LoVo (cell line): ENCODE measurements around the gene ABHD2.
"Not testable (repeated sequence)": the region's sequence is repeated elsewhere in the genome, so short reads cannot be mapped to it uniquely, and the experiment has no call there.

Experiments used
- DNase-seq: peaks from one replicate; pipeline ENCODE4 v3.0.0-alpha.2; 2016; ENCODE audit warnings: low spot score

The ABHD2 gene

DNA sequence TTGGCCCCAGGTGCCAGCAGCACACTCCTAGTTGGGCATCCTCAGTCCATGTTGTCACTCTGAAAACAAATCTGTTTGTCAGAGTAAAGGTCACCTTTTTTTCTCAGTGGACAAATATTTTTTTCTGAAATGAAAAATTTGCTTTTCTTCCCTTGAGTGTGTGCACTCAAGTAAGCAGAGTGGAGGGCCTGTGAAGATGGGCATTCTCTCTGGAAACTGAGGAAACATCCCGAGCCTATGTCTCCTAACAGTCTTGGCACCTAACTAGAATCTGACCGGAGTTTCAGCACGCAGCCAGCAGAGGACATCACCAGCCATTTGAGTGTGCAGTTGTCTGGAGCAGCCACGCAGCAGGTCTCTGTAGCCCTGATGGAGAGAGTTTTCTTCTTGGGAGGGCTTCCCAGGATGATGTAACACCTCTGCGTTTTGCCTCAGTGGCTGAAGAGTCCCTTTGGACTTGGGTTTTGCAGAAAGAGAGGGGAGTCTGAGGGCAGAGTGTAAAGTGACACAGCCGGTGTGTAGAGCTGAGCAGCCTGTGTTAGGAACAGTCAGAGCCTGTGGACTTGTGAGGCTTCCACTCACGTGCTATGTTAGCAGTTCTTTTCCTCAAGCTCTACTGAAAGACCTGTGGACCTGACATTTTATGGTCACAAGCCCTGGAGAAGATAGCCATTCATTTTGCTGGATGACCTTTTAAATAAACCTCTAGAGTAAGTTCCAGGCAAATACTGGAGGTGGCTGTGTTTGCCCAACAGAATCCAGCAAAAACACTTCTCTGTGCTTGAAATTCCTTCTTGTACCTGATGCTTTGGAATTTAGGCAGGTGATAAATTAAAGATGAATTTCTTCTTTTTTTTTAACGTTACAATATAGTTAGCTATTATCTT, 51.6 kb downstream of the ABHD2 start:
- DNase-seq = no peak

DNA sequence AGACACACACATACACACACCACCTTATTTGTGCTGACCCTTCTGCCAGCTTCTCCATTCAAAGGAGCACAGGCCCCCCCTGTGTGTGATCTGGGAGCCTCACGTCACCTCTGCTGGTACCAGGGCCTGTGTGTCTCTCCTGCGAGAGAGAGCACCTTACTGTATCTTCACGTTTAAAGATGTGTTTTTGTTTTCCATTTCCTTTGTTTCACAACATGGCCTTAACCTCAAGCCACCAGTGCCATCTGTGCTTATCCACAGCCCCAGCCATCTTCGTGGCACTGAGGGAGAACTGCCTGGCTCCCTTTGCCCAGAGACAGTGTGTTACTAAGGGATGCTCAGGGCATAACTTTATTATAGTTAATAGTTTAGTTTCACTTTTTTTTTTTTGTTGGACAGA, 52.3 kb downstream of the ABHD2 start:
- no peak for DNase-seq

DNA sequence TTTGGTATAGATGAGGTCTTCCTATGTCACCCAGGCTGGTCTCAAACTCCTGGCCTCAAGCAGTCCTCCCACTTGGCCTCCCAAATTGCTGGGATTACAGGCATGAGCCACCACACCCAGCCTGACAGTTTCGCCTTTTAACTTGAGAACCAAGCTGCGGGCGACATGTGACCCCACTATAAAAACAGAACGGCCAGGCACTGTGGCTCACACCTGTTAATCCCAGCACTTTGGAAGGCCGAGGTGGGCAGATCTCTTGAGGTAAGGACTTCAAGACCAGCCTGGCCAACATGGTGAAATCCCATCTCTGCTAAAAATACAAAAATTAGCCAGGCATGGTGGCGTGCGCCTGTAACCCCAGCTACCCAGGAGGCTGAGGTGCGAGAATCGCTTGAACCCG, 52.9 kb downstream of the ABHD2 start:
- DNase-seq = not testable (repeated sequence)

DNA sequence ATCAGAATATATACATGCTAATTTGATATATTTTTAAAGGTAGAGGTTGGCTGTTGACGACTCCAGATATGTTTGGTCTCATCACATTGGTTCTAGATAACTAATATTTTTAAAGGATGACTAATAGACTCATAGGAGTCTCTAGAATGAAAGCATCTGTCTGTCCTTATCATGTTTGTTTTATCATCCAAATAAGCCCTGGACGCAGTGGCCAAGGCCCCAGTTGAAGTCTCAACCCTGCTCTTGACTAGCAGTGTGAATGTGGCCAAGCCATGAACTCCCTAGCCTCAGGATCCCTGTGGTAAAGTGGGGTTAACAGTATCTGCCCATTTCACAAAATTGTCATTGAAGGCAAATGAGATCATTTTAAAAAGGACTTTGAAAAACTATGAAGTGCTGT, 53.6 kb downstream of the ABHD2 start:
- no peak for DNase-seq

DNA sequence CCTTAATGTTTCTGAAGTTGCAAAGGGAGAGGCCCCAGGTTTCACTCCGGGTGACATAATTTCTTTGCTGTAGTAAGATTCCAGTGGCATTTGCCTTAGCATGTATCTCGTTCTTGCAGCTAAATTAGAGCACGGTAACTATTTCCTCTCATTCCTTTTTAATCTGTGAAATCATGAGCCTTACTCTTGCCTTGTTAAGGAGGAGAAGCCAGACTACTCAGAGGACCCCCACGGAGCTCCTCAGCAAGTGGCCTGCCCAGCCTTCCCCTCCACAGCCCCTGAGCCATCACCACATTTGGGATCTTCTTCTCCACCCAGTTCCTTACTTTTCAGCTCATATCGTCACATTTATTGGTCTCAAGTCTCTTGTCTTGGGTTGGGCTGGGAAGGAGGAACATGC, 54.2 kb downstream of the ABHD2 start:
- DNase-seq = no peak

DNA sequence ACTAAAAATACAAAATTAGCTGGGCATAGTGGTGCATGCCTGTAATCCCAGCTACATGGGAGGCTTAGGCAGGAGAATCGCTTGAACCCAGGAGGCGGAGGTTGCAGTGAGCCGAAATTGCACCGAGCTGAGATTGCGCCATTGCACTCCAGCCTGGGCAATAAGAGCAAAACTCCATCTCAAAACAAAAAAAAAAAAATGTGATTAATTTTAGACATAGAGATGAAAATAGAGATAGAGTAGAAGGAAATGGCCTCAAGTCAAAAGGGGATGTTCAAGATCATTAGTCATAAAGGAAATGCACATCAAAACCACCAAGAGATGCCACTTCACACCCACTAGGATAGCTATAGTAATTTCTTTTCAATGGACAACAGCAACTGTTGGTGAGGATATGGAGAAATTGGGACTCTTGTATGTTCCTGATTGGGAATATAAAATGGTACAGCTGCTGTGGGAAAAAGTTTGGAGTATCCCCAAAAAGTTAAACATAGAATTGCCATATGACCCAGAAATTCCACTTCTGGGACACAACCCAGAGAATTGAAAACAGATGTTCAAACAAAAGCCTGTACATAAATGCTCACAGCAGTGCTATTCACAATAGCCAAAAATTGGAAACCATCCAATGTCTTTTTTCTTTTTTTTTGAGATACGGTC, 55.4 kb downstream of the ABHD2 start:
- DNase-seq = no peak

DNA sequence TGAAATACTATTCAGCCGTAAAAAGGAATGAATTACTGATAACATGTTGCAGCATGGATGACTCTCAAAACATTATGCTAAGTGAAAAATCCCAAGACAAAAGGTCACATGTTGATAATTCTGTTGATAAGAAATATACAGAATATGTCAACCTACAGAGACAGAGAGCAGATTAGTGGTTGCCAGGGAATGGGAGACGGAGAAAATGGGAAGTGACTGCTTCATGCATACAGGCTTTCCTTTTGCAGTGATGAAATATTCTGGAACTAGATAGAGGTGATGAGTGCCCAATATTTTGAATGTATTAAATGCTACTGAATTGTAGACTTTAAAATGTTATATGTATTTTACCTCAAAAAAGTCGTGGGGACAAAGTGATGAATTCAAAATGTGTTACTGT, 56.2 kb downstream of the ABHD2 start:
- DNase-seq = no peak

DNA sequence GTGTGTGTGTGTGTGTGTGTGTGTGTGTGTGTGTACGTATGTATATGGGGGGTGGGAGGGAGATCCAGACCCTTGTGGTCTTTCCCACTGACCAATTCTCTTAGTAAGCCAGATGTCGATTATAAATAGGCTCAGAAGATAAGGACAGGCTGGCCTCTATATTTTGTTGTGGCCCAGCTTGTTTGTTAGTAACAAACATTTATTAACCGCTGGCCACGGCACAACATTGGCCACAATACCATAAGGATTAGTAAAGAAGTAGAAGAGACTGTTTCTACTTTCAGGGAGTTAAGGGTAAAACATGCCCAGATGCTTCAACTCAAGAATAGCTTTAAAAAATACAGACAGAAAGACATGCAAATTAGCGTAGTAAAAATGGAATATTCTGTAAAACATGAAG, 58.1 kb downstream of the ABHD2 start:
- DNase-seq = no peak

DNA sequence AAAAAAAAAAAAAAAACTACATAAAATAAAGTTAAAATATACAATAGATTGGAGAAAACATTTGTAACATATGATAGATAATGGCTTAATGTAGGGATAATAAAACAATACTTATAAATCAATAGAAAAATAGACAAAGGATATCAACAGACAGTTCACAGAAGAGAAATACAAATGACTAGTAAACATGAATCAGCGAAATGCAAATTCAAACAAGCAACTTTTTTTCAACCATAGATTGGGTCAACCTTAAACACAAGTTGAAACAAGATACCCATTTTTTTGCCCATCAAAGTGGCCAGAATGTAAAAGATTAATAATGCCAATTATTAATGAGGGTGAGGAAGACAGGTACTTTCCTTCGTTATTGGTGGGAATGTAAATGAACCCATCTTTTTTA, 59.9 kb downstream of the ABHD2 start:
- no peak for DNase-seq

DNA sequence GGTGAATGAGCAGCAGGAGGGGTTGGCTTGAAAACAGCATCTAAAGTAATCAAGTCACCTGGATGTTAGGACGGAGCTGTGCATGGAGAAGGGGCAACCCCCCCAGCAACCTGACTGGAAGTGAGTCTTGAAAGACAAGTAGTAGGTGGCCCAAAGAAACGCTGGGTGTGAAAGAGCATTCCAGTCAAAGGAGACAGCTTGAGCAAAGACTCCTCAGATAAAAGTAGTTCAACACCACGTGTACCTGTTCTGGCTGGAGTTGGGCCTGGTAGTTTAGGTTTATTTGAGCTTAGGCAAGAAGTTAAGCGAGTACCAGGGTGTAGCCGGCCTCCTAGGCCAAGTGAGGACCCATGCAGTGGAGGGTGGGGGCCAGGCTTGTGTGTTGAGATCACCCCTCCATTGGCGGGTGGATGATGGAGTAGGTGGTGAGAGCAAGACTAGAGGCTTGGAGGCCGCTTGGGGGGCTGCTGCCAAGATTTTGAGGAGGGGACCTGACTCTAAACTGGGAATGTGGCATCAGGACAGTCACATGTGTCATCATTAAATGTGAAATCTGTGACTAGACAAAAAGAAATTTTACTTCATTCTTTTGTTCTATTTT, 61.3 kb downstream of the ABHD2 start:
- no peak for DNase-seq

DNA sequence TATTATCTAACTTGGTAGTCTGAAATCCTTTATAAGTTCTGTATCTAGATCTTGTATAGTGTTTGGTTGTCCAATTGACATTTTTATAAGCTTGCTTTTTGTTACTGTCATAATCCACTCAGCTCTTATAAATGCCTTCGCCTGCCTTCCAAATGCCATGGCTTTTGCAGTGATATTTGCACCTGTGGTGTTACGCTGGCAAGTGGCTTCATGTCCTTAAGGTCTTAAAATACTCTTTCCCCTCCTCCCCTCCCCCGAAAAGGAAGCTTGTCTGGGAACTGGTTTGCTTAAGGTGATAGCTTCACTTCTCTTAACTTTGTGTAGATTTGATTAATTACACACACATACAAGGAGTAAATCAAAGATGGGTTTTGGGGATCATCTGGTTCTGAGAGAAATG, 62.0 kb downstream of the ABHD2 start:
- no peak for DNase-seq

DNA sequence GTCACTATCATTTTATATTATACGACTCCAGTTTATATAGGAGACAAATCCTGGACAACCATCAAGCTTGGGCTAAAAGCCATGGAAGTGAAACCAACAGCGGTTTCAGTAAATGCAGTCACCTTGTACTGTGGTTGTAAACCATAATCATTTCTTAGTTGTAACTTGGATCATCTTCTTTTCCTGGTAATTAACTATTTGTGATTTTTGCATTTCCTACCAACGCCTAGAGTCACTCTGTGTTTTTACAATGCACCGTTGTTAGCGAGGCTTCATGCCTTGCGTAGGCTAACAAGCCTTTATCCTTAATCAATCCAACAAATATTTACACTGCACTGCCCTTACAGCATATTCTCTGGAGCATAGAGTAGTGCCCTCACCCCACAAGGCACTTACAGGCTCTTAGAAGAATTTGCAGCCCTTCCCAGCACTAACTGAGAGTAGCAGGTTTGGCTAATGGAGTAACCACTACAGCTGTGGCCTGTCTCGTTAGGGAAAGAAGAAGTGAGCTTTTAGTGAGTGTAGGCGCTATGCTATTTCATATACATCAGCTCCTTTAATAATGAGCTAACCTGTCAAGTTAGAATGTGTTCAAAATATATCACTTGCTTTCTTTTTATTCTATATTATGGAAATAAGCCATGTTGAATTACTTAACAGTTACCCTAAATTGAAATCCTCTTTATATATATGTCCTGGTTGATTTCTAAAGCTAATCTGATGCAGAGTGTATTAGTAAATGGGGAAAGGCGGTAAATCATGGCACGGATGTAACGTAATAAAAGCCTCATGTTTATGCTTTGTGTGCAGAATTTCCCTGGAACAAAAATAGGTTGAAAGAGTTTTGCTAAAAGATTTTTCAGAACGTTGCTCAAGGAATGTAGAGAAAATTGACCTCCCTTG, 62.8 kb downstream of the ABHD2 start:
- no peak for DNase-seq

DNA sequence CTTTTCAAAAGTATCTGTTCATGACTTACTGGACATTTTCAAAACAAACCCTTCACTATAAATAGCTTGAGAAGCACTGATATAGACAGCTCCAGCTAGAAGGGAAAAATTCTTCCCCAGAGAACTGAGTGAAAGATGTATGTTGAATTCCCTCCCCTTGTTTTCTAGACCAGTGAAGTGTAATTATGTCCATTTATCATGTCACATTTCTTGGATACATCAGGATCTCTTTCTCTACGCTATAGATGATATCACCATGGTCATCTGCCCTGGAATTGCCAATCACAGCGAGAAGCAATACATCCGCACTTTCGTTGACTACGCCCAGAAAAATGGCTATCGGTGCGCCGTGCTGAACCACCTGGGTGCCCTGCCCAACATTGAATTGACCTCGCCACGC, 66.9 kb downstream of the ABHD2 start:
- DNase-seq = no peak

DNA sequence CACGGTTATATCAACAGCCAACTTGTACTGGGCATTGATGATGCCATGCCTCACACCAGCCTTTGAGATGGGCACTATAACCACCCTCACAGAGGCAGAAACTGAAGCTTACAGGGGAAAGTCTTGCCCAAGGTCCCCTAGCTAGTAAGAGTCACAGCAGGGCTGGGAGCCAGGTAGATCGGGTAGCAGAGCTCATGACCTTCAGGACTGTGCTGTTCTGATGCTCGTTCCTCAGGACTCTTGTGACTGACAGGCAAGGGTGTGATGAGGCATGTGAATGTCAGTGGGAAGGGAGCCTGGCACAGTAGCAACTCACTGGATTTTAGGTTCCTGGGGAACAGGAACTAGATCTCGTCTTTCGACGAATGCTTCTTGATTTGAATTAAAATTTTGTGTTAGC, 67.4 kb downstream of the ABHD2 start:
- DNase-seq = no peak

DNA sequence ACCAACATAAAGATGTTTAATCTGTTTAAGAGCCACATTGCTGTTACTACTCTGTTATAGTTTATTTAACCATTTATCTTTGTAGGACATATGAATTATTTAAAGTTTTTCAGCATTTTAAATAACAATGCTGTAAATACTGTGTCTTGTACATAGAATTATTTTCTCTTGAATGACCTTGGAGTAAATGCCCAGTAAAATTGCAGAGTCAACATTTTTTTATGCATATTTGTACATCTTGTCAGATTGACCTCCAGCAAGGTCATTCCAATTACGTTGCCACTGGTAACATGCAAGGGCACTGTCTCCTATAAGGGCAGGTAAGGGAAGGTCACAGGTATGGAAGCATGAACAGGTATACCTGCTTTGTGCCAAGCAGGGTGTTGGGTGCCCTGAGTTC, 68.8 kb downstream of the ABHD2 start:
- no peak for DNase-seq

DNA sequence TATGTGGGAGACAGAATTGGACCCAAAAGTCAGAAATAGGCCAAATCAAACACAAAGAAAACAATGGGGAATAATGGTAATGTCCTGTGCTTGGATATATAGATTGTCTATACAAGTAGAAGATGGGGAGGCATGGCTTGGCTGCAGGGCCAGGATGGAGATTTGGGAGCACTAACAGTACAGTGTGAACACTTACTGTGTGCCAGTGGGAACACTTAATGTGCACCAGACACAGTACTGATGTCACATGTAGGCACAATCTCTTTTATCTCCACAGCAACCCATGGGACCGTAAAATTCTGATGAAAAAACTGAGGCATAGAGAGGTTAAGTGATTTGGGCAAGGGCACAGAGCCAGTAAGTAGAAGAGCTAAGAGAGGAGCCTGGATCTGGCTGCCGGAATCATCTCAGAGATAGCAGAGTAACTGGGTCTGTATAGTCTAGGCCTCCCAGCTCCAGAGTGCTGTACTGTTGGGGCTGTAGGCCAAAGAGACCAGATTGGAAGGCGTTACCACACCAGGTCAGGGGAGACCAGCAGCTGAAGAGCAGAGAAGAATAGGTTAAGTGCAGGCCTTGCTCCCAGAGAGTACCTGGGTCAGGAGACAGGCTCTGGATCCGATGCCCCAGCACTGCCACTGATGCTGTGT, 69.8 kb downstream of the ABHD2 start:
- DNase-seq = no peak

DNA sequence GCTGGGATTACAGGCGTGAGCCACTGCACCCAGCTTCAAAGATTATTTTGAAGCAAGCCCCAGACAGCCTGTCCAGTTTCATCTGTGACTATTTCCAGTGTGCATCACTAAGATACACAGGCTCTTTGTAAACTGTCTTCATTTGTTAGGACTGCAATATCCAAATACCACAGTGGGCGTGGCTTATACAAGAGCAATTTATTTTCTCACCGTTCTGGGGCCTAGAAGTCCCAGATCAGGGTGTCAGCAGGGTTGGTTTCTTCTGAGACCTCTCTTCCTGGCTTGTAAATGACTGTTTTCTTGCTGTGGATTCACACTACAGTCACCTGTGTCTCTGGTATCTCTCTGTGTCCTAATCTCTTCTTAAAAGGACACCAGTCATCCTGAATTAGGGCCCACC, 73.4 kb downstream of the ABHD2 start:
- no peak for DNase-seq

DNA sequence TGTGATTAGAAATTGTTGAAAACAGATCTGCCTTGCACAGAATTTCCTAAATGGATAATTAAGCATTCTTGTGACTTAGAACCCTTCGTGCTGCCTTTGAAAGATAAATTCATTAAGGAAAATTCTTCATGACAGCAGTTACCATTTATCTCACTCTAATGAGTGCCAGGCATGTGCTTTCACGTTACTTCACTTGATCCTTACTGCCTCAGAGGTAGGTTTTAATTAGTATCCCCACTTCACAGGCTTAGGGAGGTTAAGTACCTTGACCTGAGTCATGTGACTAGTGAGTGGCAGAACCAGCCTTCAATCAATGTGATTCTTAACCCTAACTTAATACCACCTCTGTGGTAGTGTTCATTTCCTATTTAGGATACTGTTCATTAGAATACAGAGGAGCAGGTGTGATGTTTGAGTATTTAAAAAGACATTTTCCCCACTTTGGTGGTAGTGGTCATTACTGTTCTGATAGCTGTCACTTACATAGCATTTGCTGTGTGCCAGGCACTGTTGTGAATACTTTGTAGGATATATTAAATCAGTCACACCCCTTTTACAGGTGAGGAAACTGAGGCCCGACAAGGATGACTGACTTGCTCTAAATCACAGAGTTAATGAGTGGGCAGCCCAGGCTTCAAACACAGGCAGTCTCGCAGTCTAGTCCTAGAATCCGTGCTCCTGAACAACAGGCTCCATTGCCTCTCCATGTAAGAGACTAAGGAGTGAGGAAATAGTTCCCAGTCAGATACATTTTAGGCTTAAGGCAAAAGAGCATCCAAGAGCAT, 75.2 kb downstream of the ABHD2 start:
- DNase-seq = no peak

DNA sequence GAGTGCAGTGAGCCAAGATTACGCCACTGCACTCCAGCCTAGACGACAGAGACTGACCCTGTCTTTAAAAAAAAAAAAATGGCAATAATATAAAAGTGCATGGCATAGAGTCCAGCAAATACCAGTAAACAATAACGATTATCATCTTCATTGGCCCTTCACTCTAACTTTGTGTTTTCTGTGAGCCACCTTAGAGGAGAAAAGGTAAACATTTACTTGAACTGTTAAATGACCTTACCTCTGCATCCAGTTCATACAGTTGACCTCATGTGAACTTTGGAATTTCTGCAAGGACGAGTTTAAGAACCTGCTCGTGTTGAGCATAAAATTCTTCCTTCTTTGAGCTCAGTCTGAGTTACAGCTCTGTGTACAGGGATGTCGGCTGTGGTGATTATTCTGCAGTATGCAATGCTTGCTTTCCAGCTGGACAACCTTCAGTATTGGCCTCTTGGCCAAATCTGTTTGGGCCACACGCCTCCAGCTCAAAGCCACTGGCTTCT, 76.5 kb downstream of the ABHD2 start:
- DNase-seq = no peak

DNA sequence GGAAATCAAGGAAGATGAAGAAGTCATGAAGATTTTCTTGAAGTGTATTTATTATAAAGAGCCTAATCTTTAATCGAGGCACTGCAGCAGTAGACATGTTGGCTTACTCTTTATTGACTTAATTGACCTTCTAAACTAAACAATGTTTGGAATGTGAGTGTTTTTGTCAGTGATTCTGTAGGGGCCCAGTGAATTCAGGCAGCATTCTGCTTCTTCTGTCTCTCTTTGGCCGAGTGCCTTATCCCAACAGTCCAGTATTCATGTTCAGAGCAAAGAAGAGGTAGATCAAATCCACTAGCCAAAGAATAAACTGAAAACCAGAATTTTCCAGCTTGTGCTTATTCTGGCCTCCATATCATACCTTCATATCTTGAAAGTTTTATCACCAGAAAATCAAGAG, 77.4 kb downstream of the ABHD2 start:
- no peak for DNase-seq
